Body of pancreas (tissue), 4 donors: ENCODE results near the gene RNF11. TPM values are rescaled to one million over a fixed set of nuclear protein-coding genes. Genes with fewer than 3 reads are reported as not detected.

Experiments used
- ATAC-seq: fragments of 150-250 bp; one replicate; pipeline ENCODE4 v1.9.1; 2016
- DNase-seq, 4 donors: peaks; one replicate each; pipeline ENCODE4 v3.0.0-alpha.2; 2019
- H3K27ac ChIP-seq, 4 donors: fragments of 200-600 bp; sonication (generic); 1 replicate in 3 of 4; 2 replicates in 1 of 4; pipeline versions ENCODE4 v1.5.1 to v1.6.1; 2016 to 2019; ENCODE audit warnings: mild to moderate bottlenecking in 1 of 4, mixed read lengths in 1 of 4, moderate library complexity in 1 of 4
- H3K27me3 ChIP-seq, 2 donors: fragments of 200-600 bp; sonication (generic); one replicate each; pipeline ENCODE4 v1.6.0; 2016; ENCODE audit warnings: mild to moderate bottlenecking in 1 of 2
- H3K36me3 ChIP-seq, 2 donors: fragments of 200-600 bp; sonication (generic); replicated peaks in 1 of 2; 2 replicates each; pipeline ENCODE4 v1.5.1; 2016; ENCODE audit warnings: low read depth in 2 of 2; ENCODE audit not compliant: insufficient read depth in 1 of 2
- H3K4me1 ChIP-seq: fragments of 200-600 bp; sonication (generic); one replicate; pipeline ENCODE4 v1.6.0; 2016
- H3K4me3 ChIP-seq, 2 donors: fragments of 200-600 bp; sonication (generic); 1 replicate in 1 of 2; 2 replicates in 1 of 2; pipeline ENCODE4 v1.5.1; 2016 to 2019
- H3K9me3 ChIP-seq, 3 donors: fragments of 200-600 bp; sonication (generic); 1 replicate in 2 of 3; 2 replicates in 1 of 3; pipeline ENCODE4 v1.5.1; 2016
- CTCF ChIP-seq, 7 experiments: fragments of 450-650 bp in 4 of 7; fragments of 200-600 bp in 3 of 7; sonication (generic) in 3 of 7; IDR thresholded peaks; one replicate each; pipeline ENCODE4 v1.5.1; 2016 to 2019; ENCODE audit warnings: antibody characterized with exemption in 7 of 7
- POLR2A ChIP-seq, 3 donors: fragments of 450-650 bp; IDR thresholded peaks; one replicate each; pipeline ENCODE4 v1.6.1; 2016; ENCODE audit warnings: antibody characterized with exemption in 3 of 3, mild to moderate bottlenecking in 2 of 3
- WGBS, 2 donors: methylation state at CpG; one replicate each; pipeline ENCODE4 v1.1.5; 2017; 5-methylcytosine and 5-hydroxymethylcytosine counted together
- intact Hi-C: fragments of 100-400 bp; cut with DNase I; formaldehyde crosslinking; loops from one replicate; pipeline ENCODE4 v1.15.1; 2023
- total RNA-seq, 2 donors: library from RNA; depleted of rRNA; stranded (reverse); fragments of >200 nt; gene quantifications; one replicate each; pipeline ENCODE4 v1.1.0, GENCODE V29; 2016

RNF11 gene
- total RNA-seq, 2 donors from 2014 or later: 33.2 to 34.9 TPM

- no peak for TF ChIP-seq CTCF (IDR thresholded peaks at IDR 0.05)
- TF ChIP-seq POLR2A (IDR thresholded peaks at IDR 0.05): no peak
- ATAC-seq: no peak
- no peak overlapping the region for H3K4me3 ChIP-seq
- H3K27ac ChIP-seq: no peak overlapping the region
- no peak for DNase-seq
- no peaks in the 10 kb centered on the region for H3K36me3 ChIP-seq
- intact Hi-C loops: no loop called here
- peaks cover 38% of the 10 kb centered on the region for H3K4me1 ChIP-seq
- WGBS, 2 donors: 92 to 96% methylated on average over 4 of the region's 4 CpGs
- no peaks in the 10 kb centered on the region for H3K9me3 ChIP-seq
- H3K27me3 ChIP-seq: no peaks in the 10 kb centered on the region
These were observed 27.2 kb downstream of the RNF11 start for GRCh38 chr1:51263147-51263877.

GRCh38 chr1:51264451-51264850, 28.4 kb downstream of the RNF11 start:
- no peaks in the 10 kb centered on the region for H3K9me3 ChIP-seq
- no peak overlapping the region for H3K27ac ChIP-seq
- H3K36me3 ChIP-seq: no peaks in the 10 kb centered on the region
- WGBS, 2 donors: 53 to 60% methylated on average over 3 of the region's 3 CpGs
- intact Hi-C loops: no loop called here
- no peak for ATAC-seq
- peaks cover 29% of the 10 kb centered on the region for H3K4me1 ChIP-seq
- no peaks in the 10 kb centered on the region for H3K27me3 ChIP-seq
- TF ChIP-seq CTCF (IDR thresholded peaks at IDR 0.05): no peak
- no peak for TF ChIP-seq POLR2A (IDR thresholded peaks at IDR 0.05)
- DNase-seq: peak in 1 of 4 donors; percentile 10
- H3K4me3 ChIP-seq: no peak overlapping the region

GRCh38 chr1:51265618-51266017, 29.5 kb downstream of the RNF11 start:
- ATAC-seq: no peak
- H3K4me3 ChIP-seq: no peak overlapping the region
- H3K4me1 ChIP-seq: peaks cover 20% of the 10 kb centered on the region
- no peak for DNase-seq
- no peak overlapping the region for H3K27ac ChIP-seq
- TF ChIP-seq POLR2A (IDR thresholded peaks at IDR 0.05) (no peak), CTCF (IDR thresholded peaks at IDR 0.05) (no peak)
- intact Hi-C loops: no loop called here
- 82 to 89% methylated on average over 4 of the region's 4 CpGs for WGBS, 2 donors
- no peaks in the 10 kb centered on the region for H3K27me3 ChIP-seq
- no peaks in the 10 kb centered on the region for H3K9me3 ChIP-seq
- H3K36me3 ChIP-seq: no peaks in the 10 kb centered on the region

GRCh38 chr1:51266181-51266580, 30.1 kb downstream of the RNF11 start:
- WGBS, 2 donors: 97 to 100% methylated on average over 2 of the region's 2 CpGs
- TF ChIP-seq CTCF (IDR thresholded peaks at IDR 0.05) (no peak), POLR2A (IDR thresholded peaks at IDR 0.05) (no peak)
- peaks cover 20% of the 10 kb centered on the region for H3K4me1 ChIP-seq
- DNase-seq: no peak
- peaks cover 0 to 3% of the 10 kb centered on the region in 2 donors for H3K36me3 ChIP-seq
- no peaks in the 10 kb centered on the region for H3K9me3 ChIP-seq
- H3K27me3 ChIP-seq: no peaks in the 10 kb centered on the region
- no peak overlapping the region for H3K4me3 ChIP-seq
- ATAC-seq: no peak
- intact Hi-C loops: no loop called here
- no peak overlapping the region for H3K27ac ChIP-seq

- no peak for DNase-seq
- Histone ChIP-seq H3K27me3 (no peaks in the 10 kb centered on the region), H3K9me3 (no peaks in the 10 kb centered on the region), H3K36me3 (peaks cover 0 to 4% of the 10 kb centered on the region in 2 donors), H3K4me1 (peaks cover 20% of the 10 kb centered on the region), H3K27ac (no peak overlapping the region), H3K4me3 (no peak overlapping the region)
- ATAC-seq: no peak
- no peak for TF ChIP-seq POLR2A (IDR thresholded peaks at IDR 0.05)
- TF ChIP-seq CTCF (IDR thresholded peaks at IDR 0.05): no peak
- intact Hi-C loops: no loop called here
- 86 to 97% methylated on average over 3 to 4 of the region's 4 CpGs for WGBS, 2 donors
These were observed 30.7 kb downstream of the RNF11 start for GRCh38 chr1:51266791-51267190.
